Neural progenitor cell (in vitro differentiated cells): Measurements from ENCODE around the gene PIK3CD. TPM values are rescaled to one million over a fixed set of nuclear protein-coding genes. Genes with fewer than 3 reads are reported as not detected.
"Not testable (repeated sequence)": the region's sequence is repeated elsewhere in the genome, so short reads cannot be mapped to it uniquely, and the experiment has no call there.

Source experiments
- DNase-seq: peaks from one replicate; pipeline ENCODE4 v3.0.0-alpha.2; 2016; ENCODE audit warnings: low spot score
- H2AFZ ChIP-seq: fragments of 200-600 bp; sonication (generic); replicated peaks from 2 replicates; pipeline ENCODE4 v1.6.1; 2016; ENCODE audit warnings: antibody characterized with exemption
- H3F3A ChIP-seq: fragments of 200-600 bp; sonication (generic); 2 replicates; pipeline ENCODE4 v1.6.1; 2016; ENCODE audit warnings: antibody characterized with exemption, low read depth
- H3K27ac ChIP-seq: fragments of 200-600 bp; sonication (generic); 2 replicates; pipeline ENCODE4 v1.5.1; 2016; ENCODE audit warnings: mild to moderate bottlenecking
- H3K27me3 ChIP-seq: fragments of 200-600 bp; sonication (generic); 2 replicates; pipeline ENCODE4 v1.6.1; 2016; ENCODE audit warnings: mild to moderate bottlenecking, moderate library complexity
- H3K36me3 ChIP-seq: fragments of 200-600 bp; sonication (generic); 2 replicates; pipeline ENCODE4 v1.5.1; 2016
- H3K4me1 ChIP-seq: fragments of 200-600 bp; sonication (generic); 2 replicates; pipeline ENCODE4 v1.6.1; 2016; ENCODE audit warnings: mixed run types
- H3K4me2 ChIP-seq: fragments of 200-600 bp; sonication (generic); 2 replicates; pipeline ENCODE4 v1.6.1; 2016
- H3K4me3 ChIP-seq: fragments of 200-600 bp; sonication (generic); 2 replicates; pipeline ENCODE4 v1.5.1; 2016
- H3K79me2 ChIP-seq: fragments of 200-600 bp; sonication (generic); 2 replicates; pipeline ENCODE4 v1.6.1; 2016; ENCODE audit warnings: low read depth
- H3K9ac ChIP-seq: fragments of 200-600 bp; sonication (generic); 2 replicates; pipeline ENCODE4 v1.6.1; 2016
- H3K9me3 ChIP-seq: fragments of 200-600 bp; sonication (generic); 2 replicates; pipeline ENCODE4 v1.5.1; 2016; ENCODE audit warnings: low read depth
- H4K20me1 ChIP-seq: fragments of 200-600 bp; sonication (generic); 2 replicates; pipeline ENCODE4 v1.6.1; 2016; ENCODE audit warnings: low read depth
- H3K27ac Mint-ChIP-seq: 3 replicates; pipeline ENCODE4 v1.8.0; 2021; ENCODE audit warnings: mixed read lengths
- H3K27me3 Mint-ChIP-seq: 2 replicates; pipeline ENCODE4 v1.8.0; 2022; ENCODE audit warnings: low read depth, mild to moderate bottlenecking, inconsistent platforms, moderate library complexity, mixed read lengths; ENCODE audit not compliant: insufficient read depth
- H3K36me3 Mint-ChIP-seq: 3 replicates; pipeline ENCODE4 v1.8.0; 2021; ENCODE audit warnings: mixed read lengths
- H3K4me1 Mint-ChIP-seq: 3 replicates; pipeline ENCODE4 v1.8.0; 2021; ENCODE audit warnings: mixed read lengths
- H3K4me3 Mint-ChIP-seq: 3 replicates; pipeline ENCODE4 v1.8.0; 2021; ENCODE audit warnings: mild to moderate bottlenecking, moderate library complexity, mixed read lengths
- H3K9me3 Mint-ChIP-seq: 3 replicates; pipeline ENCODE4 v1.8.0; 2020; ENCODE audit warnings: mixed read lengths
- EZH2 ChIP-seq: fragments of 200-600 bp; sonication (generic); IDR thresholded peaks from 2 replicates; pipeline ENCODE4 v1.6.1; 2017; ENCODE audit warnings: antibody characterized with exemption, mild to moderate bottlenecking, moderate library complexity
- EZH2phosphoT487 ChIP-seq: fragments of 200-600 bp; sonication (generic); IDR thresholded peaks from 2 replicates; pipeline ENCODE4 v1.6.1; 2017; ENCODE audit warnings: antibody characterized with exemption
- total RNA-seq: library from RNA; depleted of rRNA; stranded (reverse); fragments of >200 nt; gene quantifications from 2 replicates; pipeline ENCODE4 v1.2.3, GENCODE V29; 2015; ENCODE audit warnings: low replicate concordance
- TF ChIP-seq, protein P1 (sequence below): fragments of 200-600 bp; sonication (generic); IDR thresholded peaks from 2 replicates; pipeline ENCODE4 v1.5.1; 2017; ENCODE audit warnings: antibody characterized with exemption, mild to moderate bottlenecking

Gene PIK3CD
- total RNA-seq, 1 donor from 2014 or later: 5.0 TPM

DNA sequence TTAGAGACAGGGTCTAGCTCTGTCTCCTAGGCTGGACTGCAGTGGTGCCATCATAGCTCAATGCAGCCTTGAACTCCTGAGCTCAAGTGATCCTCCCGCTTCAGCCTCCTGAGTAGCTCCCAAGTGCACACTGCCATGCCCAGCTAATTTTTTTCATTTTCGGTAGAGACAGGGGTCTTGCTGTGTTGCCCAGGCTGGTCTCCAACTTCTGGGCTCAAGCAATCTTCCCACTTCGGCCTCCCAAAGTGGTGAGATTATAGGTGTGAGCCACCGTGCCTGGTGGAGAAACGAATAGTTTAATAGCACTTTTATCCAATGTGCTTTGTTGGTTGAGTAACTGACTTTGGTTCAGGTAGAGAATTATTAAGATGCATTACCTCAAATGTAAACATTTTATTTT lies 20.9 kb downstream of the PIK3CD start:
- peaks cover 4% of the 10 kb centered on the region for H3K27me3 Mint-ChIP-seq
- Histone ChIP-seq H3K27ac (no peak overlapping the region), H3K4me1 (no peaks in the 10 kb centered on the region), H3F3A (no peaks in the 10 kb centered on the region), H3K9ac (no peak overlapping the region), H3K4me2 (no peak overlapping the region), H3K4me3 (no peak overlapping the region), H2AFZ (no peak overlapping the region), H3K36me3 (no peaks in the 10 kb centered on the region), H4K20me1 (no peaks in the 10 kb centered on the region), H3K79me2 (no peaks in the 10 kb centered on the region), H3K27me3 (no peaks in the 10 kb centered on the region), H3K9me3 (no peaks in the 10 kb centered on the region)
- H3K4me3 Mint-ChIP-seq: no peak overlapping the region
- TF ChIP-seq, protein P1, sequence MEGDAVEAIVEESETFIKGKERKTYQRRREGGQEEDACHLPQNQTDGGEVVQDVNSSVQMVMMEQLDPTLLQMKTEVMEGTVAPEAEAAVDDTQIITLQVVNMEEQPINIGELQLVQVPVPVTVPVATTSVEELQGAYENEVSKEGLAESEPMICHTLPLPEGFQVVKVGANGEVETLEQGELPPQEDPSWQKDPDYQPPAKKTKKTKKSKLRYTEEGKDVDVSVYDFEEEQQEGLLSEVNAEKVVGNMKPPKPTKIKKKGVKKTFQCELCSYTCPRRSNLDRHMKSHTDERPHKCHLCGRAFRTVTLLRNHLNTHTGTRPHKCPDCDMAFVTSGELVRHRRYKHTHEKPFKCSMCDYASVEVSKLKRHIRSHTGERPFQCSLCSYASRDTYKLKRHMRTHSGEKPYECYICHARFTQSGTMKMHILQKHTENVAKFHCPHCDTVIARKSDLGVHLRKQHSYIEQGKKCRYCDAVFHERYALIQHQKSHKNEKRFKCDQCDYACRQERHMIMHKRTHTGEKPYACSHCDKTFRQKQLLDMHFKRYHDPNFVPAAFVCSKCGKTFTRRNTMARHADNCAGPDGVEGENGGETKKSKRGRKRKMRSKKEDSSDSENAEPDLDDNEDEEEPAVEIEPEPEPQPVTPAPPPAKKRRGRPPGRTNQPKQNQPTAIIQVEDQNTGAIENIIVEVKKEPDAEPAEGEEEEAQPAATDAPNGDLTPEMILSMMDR: no peak
- TF ChIP-seq EZH2phosphoT487 (no peak), EZH2 (no peak)
- H3K27ac Mint-ChIP-seq: no peak overlapping the region
- DNase-seq: no peak
- no peaks in the 10 kb centered on the region for H3K36me3 Mint-ChIP-seq
- H3K9me3 Mint-ChIP-seq: no peaks in the 10 kb centered on the region
- H3K4me1 Mint-ChIP-seq: no peaks in the 10 kb centered on the region

DNA sequence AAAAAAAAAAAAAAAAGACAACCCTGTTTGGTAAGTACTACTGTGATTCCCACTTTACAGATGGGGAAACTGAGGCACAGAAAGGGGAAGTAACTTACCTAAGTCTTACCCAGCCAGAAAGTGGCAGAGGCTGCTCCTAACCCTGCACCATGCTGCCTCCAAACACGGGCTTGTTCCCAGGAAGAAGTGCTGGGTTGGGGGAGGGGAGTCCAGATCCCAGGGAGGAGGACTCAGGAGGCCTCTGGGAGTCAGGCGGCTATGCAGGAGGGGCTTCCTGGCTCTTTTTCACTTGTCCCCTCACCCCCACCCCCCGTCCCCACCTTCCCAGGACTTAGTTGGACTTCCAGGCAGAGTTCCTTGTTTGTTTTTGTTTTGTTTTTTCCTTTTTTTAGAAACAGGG lies 23.9 kb downstream of the PIK3CD start:
- H3K4me3 Mint-ChIP-seq: no peak overlapping the region
- no peaks in the 10 kb centered on the region for H3K4me1 Mint-ChIP-seq
- TF ChIP-seq EZH2phosphoT487: no peak
- TF ChIP-seq, protein P1: no peak
- H3K9ac ChIP-seq: no peak overlapping the region
- no peaks in the 10 kb centered on the region for H3K9me3 Mint-ChIP-seq
- H3K36me3 Mint-ChIP-seq: no peaks in the 10 kb centered on the region
- no peak overlapping the region for H3K4me3 ChIP-seq
- DNase-seq: no peak
- H3K27ac Mint-ChIP-seq: no peak overlapping the region
- no peaks in the 10 kb centered on the region for H3K27me3 ChIP-seq
- H2AFZ ChIP-seq: no peak overlapping the region
- peaks cover 5% of the 10 kb centered on the region for H3K27me3 Mint-ChIP-seq
- H4K20me1 ChIP-seq: no peaks in the 10 kb centered on the region
- no peaks in the 10 kb centered on the region for H3K36me3 ChIP-seq
- H3K79me2 ChIP-seq: no peaks in the 10 kb centered on the region
- H3K9me3 ChIP-seq: no peaks in the 10 kb centered on the region
- no peak overlapping the region for H3K27ac ChIP-seq
- H3K4me1 ChIP-seq: no peaks in the 10 kb centered on the region
- H3F3A ChIP-seq: no peaks in the 10 kb centered on the region
- H3K4me2 ChIP-seq: no peak overlapping the region

DNA sequence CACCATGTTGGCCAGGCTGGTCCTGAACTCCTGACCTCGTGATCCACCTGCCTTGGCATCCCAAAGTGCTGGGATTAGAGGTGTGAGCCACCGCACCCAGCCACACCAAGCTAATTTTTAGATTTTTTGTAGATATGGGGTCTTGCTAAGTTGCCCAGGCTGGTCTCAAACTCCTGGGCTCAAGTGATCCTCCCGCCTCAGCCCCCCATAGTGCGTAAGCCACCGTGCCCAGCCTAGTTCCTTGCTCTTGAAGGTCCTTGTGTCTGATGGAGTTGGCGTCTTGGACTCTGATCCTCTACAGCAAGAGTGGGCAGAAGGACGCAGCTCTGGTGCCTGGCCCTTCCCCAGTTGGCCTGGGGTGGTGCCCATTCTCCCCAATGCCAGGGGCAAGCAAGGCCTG lies 24.6 kb downstream of the PIK3CD start:
- H3K27me3 Mint-ChIP-seq, H3K4me1 ChIP-seq, H3K4me2 ChIP-seq, H3K4me3 ChIP-seq, H3F3A ChIP-seq, H4K20me1 ChIP-seq, H3K36me3 Mint-ChIP-seq, H3K9ac ChIP-seq, H2AFZ ChIP-seq, H3K27ac ChIP-seq, H3K4me1 Mint-ChIP-seq, H3K9me3 Mint-ChIP-seq, H3K4me3 Mint-ChIP-seq, H3K9me3 ChIP-seq, DNase-seq, H3K27ac Mint-ChIP-seq, H3K79me2 ChIP-seq, H3K27me3 ChIP-seq, H3K36me3 ChIP-seq: not testable (repeated sequence)

DNA sequence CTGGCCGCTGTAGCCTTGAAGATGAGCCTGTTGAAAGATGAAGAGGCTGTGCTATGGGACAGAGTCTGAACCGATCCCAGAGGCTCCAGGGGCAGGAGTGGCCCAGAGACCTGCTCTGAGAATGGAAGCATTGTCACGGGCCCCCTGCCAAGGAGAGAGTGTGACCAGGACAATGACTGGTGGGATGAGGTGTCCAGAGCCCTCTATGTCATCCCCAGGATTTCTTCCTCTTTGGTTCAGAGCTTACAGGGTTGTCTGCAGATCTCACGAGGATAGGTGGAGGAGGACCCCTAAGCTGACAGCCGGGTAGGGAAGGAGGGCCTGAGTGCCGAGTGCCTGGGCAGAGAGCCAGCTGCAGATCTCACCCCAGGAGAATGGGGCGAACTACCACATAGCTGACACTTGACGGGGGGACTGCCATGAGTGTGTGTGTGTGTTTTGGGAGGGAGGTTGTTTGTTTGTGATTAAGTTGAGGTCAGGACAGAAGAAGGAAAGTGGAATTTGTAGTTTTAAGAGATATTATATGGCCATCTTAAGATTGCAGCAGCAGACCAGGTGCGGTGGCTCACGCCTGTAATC lies 25.4 kb downstream of the PIK3CD start:
- Histone ChIP-seq H3K27ac (no peak overlapping the region), H3K36me3 (no peaks in the 10 kb centered on the region), H4K20me1 (no peaks in the 10 kb centered on the region), H3F3A (no peaks in the 10 kb centered on the region), H3K9me3 (no peaks in the 10 kb centered on the region), H3K79me2 (no peaks in the 10 kb centered on the region), H3K4me3 (no peak overlapping the region), H3K4me1 (no peaks in the 10 kb centered on the region), H3K4me2 (no peak overlapping the region), H3K27me3 (no peaks in the 10 kb centered on the region), H3K9ac (no peak overlapping the region), H2AFZ (no peak overlapping the region)
- no peaks in the 10 kb centered on the region for H3K9me3 Mint-ChIP-seq
- no peak overlapping the region for H3K27ac Mint-ChIP-seq
- no peaks in the 10 kb centered on the region for H3K36me3 Mint-ChIP-seq
- peaks cover 3% of the 10 kb centered on the region for H3K4me1 Mint-ChIP-seq
- H3K27me3 Mint-ChIP-seq: peaks cover 5% of the 10 kb centered on the region
- H3K4me3 Mint-ChIP-seq: no peak overlapping the region
- DNase-seq: no peak
- TF ChIP-seq, protein P1: no peak
- TF ChIP-seq EZH2 (no peak), EZH2phosphoT487 (no peak)
